AG08395 (cell line): ENCODE results near the gene GTF3C5.
"Not testable (repeated sequence)": the region's sequence is repeated elsewhere in the genome, so short reads cannot be mapped to it uniquely, and the experiment has no call there.

ENCODE experiments used
- DNase-seq: peaks from one replicate; pipeline ENCODE4 v3.0.0; 2012; ENCODE audit warnings: mixed read lengths, low spot score

The GTF3C5 gene

GRCh38 chr9:133090752-133091385, 60.1 kb downstream of the GTF3C5 start:
- no peak for DNase-seq

- DNase-seq: not testable (repeated sequence)
These were observed 63.6 kb downstream of the GTF3C5 start for GRCh38 chr9:133094351-133094750.

DNA sequence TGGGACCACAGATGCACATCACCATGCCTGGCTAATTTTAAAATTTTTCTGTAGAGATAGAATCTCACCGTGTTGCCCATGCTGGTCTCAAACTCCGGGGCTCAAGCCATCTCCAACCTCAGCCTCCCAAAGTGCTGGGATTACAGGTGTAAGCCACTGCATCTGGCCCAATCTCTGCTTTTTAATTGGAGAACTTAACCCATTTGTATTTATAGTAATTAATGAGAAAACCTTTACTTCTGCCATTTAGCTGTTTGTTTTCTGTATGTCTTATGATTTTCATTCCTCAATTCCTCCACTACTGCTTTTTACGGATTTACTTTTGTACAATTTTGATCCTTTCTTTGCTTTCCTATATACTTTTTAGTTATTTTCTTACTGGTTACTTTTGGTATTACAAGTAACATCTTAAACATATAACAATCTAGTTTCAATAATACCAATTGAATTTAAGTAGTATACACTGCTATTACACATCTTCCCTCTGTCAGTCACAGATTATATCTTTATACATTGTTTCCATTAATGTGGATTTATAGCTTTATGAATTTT, 64.1 kb downstream of the GTF3C5 start:
- DNase-seq: no peak

- DNase-seq: no peak
These were observed 67.4 kb downstream of the GTF3C5 start for GRCh38 chr9:133098104-133098754.

GRCh38 chr9:133098871-133099270, 68.1 kb downstream of the GTF3C5 start:
- no peak for DNase-seq

- no peak for DNase-seq
These were observed 69.1 kb downstream of the GTF3C5 start for GRCh38 chr9:133099726-133100505.

- no peak for DNase-seq
These were observed 69.9 kb downstream of the GTF3C5 start for GRCh38 chr9:133100506-133101355.

DNA sequence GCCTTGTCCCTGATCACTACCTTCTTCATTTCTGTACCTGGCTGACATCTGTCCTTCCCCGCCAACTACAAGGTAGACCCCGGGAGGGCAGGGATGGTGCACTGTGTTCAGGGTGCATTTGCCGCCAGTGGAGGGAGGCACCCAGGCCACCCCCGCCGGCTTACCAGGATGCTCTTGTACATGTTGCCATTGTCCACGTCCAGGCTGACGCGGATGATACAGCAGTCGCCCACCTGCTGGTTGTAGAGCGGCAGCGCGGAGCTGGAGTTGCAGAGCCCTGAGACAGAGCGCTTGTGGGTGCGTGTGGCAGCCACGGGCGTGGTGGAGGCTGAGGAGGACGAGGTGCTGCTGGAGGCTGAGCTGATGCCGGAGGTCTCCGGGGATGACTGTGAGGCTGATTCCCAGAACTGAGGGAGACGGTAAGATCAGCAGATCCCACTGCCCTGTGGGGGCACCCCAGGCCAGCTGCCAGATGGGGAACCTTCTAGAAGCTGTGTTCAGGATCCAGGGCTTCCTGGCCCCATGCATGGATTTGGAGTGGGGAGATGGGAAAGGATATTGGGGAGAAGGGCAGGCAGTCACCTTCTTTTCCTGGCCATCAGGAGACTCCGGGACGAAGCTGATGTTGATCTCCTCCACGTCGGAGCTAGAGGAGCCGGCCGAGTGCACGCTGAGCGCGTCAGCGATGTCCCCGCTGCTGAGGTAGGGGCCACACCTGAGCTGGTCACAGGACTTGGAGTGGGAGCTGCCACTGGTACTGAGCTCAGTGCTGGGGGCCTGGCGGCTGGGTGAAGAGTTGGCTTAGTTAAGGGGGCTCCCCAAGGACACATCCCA, 70.8 kb downstream of the GTF3C5 start:
- no peak for DNase-seq

DNA sequence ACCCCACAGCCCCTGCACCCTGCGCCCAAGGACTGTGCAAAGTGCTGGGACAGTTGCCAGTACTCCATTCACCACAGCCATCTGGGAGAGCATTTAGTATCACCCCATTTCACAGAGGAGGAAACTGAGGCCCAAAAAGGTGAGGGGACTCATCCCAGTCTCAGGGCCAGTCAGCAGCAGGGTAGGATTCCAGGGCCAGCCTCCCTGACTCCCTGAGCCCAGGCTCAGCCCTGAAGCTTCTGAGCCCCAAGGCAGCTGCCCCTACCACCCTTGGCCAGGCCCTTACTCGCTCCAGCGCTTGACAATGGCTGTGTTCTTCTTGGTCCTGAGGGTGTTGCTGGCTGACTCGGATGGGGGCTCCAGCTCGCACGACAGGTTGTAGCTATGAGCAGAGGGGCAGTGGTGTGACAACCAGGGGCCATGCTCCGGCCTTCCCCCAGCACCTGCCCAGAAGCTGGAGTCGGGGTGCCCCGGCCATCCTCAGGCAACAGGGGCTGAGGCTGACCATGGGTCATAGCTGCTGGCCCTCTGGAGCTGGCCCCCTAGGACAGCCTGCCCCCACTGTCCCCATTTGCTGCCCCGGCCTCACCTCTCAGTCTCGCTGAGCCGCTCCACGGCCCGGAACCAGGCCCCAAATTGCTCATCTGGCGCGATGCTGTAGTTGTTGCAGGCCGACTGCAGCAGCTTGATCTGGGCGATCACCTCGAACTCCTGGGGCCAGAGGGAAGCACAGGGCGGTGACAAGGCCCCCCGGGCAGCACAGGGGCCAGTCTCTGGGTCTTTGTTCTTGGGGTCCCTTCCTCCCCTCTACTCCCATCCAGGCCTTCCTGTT, 71.6 kb downstream of the GTF3C5 start:
- no peak for DNase-seq

GRCh38 chr9:133103183-133103986, 72.6 kb downstream of the GTF3C5 start:
- DNase-seq: peak; percentile 78

DNA sequence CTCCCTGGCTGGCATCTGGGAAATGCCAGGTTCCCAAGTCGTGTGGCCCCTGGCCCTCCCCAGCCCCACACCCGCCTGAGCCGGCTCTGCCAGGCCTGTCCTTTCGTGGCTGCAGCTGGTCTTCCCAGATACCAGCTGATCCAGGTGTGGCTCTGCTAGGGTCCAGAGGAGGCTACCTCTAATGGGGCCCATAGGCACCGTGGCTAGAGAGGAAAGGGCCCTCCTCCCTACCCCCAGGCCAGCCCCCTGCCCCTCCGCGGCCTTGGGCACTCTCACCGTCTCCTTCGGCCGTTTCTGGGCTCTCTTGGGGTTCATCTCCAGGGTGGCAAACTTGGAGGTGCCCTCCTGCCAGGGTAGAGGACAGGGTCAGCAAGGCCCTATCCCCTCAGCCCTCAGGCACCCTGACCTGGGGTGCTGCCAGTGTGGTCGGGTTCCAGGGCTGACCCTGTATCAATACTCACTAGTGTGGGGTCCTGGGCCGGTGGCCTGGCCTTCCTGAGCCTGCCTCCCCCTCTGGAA, 73.2 kb downstream of the GTF3C5 start:
- DNase-seq: no peak

GRCh38 chr9:133104718-133105460, 74.1 kb downstream of the GTF3C5 start:
- DNase-seq: no peak

DNA sequence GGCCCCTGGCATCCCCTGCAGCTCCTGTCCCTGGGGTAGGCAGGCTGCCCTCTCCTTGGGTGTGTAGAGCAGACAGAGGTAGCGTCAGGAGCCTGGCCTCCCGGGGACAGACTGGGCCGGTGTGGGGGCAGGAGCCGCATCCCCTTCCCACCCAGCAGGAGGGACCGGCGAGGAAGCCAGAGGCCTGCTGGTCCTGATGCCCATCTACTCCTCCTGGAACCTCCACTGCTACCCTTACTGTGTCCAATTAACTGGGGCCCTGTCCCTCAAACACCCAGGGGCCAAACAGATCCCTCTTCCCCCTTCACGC, 74.6 kb downstream of the GTF3C5 start:
- no peak for DNase-seq

- no peak for DNase-seq
These were observed 75.9 kb downstream of the GTF3C5 start for GRCh38 chr9:133106511-133107244.

GRCh38 chr9:133107245-133107722, 76.5 kb downstream of the GTF3C5 start:
- DNase-seq: no peak
